HK-2 (cell line): Measurements from ENCODE around the gene NDUFS8.
"Not testable (repeated sequence)": the region's sequence is repeated elsewhere in the genome, so short reads cannot be mapped to it uniquely, and the experiment has no call there.

Experiments
- DNase-seq: peaks from one replicate; pipeline ENCODE4 v3.0.0-alpha.2; 2018; ENCODE audit not compliant: unreplicated experiment

The NDUFS8 gene

DNA sequence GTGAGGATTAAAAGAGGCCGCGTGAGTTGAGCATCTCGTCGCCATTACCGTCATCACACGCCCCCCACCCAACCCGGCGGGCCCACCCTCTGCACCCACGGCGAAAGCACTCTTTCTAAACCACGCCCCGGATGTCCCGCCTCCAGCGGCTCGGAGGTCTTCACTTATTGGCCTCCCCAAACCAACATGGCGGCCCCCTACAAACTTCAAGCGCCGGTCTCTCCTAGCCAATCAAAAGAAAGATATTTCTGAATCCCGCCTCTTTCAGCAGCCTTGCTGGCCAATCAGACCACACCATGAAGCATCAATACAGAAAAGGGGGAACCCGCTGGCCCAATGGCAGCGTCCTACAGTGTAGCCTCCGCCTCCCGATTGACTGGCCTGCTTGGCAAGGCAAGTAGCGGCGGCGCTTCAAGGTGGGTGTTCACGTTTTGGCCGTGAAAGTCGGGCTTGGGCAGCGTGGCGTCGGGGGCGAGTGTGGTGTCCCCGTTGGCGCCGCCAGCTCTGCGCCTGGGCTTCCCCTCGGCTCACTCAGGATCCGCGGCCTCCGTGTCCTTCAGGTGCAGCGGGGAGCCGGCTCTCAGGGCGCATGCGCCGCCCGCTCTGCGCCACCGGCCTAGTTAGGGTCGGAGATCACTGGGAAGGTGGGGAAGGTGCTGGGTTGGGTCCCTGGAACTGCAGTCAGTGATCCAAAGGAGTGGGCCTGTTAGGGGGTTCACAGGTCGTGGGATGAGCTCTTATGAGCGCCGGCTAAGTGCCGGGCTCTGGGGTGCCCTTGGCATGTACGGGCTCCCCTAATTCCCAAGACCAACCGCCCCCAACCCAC lies at the start of gene NDUFS8:
Gene NDUFS8, plus strand, starts transcription at position 364 of the 826 bp plus-strand sequence. CDS start 1,471 bp downstream, outside the sequence.
- peak; percentile 87 for DNase-seq

GRCh38 chr11:67981226-67981625 lies 49.3 kb upstream of the NDUFS8 start:
- not testable (repeated sequence) for DNase-seq

GRCh38 chr11:67982255-67982857 lies 48.1 kb upstream of the NDUFS8 start:
- DNase-seq = not testable (repeated sequence)

DNA sequence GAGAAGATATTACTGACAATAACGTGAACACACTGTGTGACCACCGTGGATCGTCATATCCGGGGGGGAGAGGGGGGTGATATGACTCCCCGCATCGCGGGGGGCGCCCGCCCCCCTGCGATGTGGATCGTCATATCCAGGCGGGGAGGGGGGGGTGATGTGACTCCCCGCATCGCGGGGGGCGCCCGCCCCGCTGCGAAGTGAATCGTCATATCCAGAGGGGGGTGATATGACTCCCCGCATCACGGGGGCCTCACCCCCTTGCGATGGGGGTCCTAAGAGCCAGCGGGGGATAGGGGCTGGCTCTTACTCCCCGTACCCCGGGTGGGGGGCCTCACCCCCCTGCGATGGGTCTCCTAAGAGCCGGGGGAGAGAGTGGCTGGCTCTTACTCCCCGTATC lies 46.5 kb upstream of the NDUFS8 start:
- DNase-seq = no peak

DNA sequence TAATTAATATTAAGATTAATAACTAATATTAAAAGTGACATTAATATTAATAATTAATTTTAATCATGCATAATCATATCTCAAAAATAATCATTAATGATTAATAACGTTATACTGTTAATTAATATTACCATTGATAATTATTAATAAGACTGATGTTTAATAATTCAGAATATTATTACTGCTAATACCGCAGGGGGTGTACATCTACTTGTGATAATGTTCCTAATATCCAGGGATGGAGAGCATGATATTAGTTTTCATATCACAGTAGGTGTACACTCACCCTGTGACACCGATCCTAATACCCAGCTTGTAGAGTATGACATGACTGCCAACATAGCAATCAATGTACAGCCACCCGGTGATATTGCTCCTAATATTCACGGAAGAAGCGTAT lies 45.2 kb upstream of the NDUFS8 start:
- DNase-seq = not testable (repeated sequence)

- not testable (repeated sequence) for DNase-seq
These were observed 39.7 kb upstream of the NDUFS8 start for GRCh38 chr11:67990546-67991346.

- DNase-seq = not testable (repeated sequence)
These were observed 38.9 kb upstream of the NDUFS8 start for GRCh38 chr11:67991347-67992121.

GRCh38 chr11:67993821-67994220 lies 36.7 kb upstream of the NDUFS8 start:
- DNase-seq = not testable (repeated sequence)

GRCh38 chr11:67994387-67994786 lies 36.1 kb upstream of the NDUFS8 start:
- not testable (repeated sequence) for DNase-seq

- DNase-seq = not testable (repeated sequence)
These were observed 35.4 kb upstream of the NDUFS8 start for GRCh38 chr11:67995129-67995528.

GRCh38 chr11:67995579-67995978 lies 34.9 kb upstream of the NDUFS8 start:
- DNase-seq = not testable (repeated sequence)

- DNase-seq = no peak
These were observed 34.4 kb upstream of the NDUFS8 start for GRCh38 chr11:67996051-67996450.

GRCh38 chr11:67996622-67997474 lies 33.6 kb upstream of the NDUFS8 start:
- DNase-seq = no peak

- DNase-seq = no peak
These were observed 33.0 kb upstream of the NDUFS8 start for GRCh38 chr11:67997475-67997921.

DNA sequence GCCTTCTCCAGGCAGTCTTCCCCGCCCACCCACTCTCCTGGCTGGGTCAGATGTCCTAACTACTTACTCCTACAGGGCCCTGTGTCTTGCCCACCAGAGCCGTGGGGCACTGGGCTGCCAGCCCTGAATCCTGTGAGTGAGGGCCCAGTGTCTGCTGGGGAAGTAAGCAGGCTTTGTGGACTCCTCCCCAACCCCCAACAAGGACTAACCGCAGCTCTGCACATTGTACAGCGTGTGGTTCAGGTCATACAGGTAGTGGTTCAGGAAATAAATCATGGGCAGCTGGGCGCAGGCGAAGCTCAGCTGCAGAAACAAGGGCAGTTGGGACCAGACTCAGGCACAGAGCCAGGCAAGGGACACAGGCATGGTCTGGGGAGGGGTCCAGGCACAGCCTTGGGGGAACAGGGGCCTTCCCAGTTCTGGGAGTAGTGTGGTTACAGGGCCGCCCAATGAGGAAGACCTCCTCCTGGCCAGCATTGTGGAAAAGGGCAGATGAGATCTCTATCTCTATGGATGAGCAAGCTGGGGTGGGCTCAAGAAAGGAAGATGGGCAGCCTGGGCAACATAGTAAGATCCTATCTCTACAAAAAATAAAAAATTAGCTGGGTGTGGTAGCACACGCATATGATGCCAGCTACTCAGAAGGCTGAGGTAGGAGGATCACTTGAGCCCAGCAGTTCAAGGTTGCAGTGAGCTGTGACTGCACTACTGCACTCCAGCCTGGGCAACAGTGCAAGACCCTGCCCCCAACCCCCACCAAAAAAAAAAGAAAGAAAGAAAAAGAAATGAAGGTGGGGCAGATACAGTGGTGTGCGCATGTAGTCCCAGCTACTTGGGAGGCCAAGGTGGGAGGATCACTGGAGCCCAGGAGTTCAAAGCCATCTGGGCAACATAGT lies 32.1 kb upstream of the NDUFS8 start:
- no peak for DNase-seq

GRCh38 chr11:67999201-67999629 lies 31.3 kb upstream of the NDUFS8 start:
- no peak for DNase-seq

- DNase-seq = no peak
These were observed 30.8 kb upstream of the NDUFS8 start for GRCh38 chr11:67999704-68000103.

GRCh38 chr11:68002575-68002937 lies 27.9 kb upstream of the NDUFS8 start:
- no peak for DNase-seq
